CD14-positive monocyte (primary cell): Measurements from ENCODE around the gene DIRAS1. TPM values are rescaled to one million over a fixed set of nuclear protein-coding genes. Genes with fewer than 3 reads are reported as not detected.

Experiments used
- DNase-seq, 3 donors: peaks; one replicate each; pipeline ENCODE4 v3.0.0-alpha.2; 2011 to 2022
- H2AFZ ChIP-seq: 2 replicates; pipeline ENCODE4 v1.6.0; 2012; ENCODE audit warnings: mild to moderate bottlenecking, low read depth, low read length, inconsistent platforms; ENCODE audit not compliant: insufficient read depth, poor library complexity, severe bottlenecking
- H3K27ac ChIP-seq, 2 donors: 1 replicate in 1 of 2; 2 replicates in 1 of 2; pipeline ENCODE4 v1.5.1; 2012 to 2013; ENCODE audit warnings: low read length in 2 of 2, control low read depth in 1 of 2, inconsistent platforms in 1 of 2, low read depth in 1 of 2, mild to moderate bottlenecking in 1 of 2
- H3K27me3 ChIP-seq, 2 donors: one replicate each; pipeline versions ENCODE4 v1.6.0 to v1.6.1; 2011 to 2013; ENCODE audit warnings: low read length in 2 of 2; ENCODE audit not compliant: control insufficient read depth in 2 of 2, insufficient read depth in 2 of 2
- H3K36me3 ChIP-seq, 2 donors: replicated peaks in 1 of 2; 1 replicate in 1 of 2; 2 replicates in 1 of 2; pipeline versions ENCODE4 v1.5.1 to v1.6.1; 2012 to 2013; ENCODE audit warnings: low read length in 2 of 2, control low read depth in 1 of 2, inconsistent platforms in 1 of 2, mild to moderate bottlenecking in 1 of 2; ENCODE audit not compliant: insufficient read depth in 2 of 2, control insufficient read depth in 1 of 2
- H3K4me1 ChIP-seq, 2 donors: 1 replicate in 1 of 2; 2 replicates in 1 of 2; pipeline versions ENCODE4 v1.5.1 to v1.6.1; 2012 to 2013; ENCODE audit warnings: low read length in 2 of 2, control low read depth in 1 of 2, inconsistent platforms in 1 of 2, mild to moderate bottlenecking in 1 of 2, moderate library complexity in 1 of 2; ENCODE audit not compliant: insufficient read depth in 2 of 2, control insufficient read depth in 1 of 2
- H3K4me2 ChIP-seq: replicated peaks from 2 replicates; pipeline ENCODE3; 2012; ENCODE audit warnings: low read length, moderate library complexity, mild to moderate bottlenecking; ENCODE audit not compliant: poor library complexity, severe bottlenecking; ENCODE audit errors: extremely low read depth
- H3K4me3 ChIP-seq, 3 experiments: fragments of 200-600 bp in 1 of 3; sonication (generic) in 1 of 3; replicated peaks in 1 of 3; 1 replicate in 2 of 3; 2 replicates in 1 of 3; pipeline ENCODE4 v1.5.1; 2011 to 2013; ENCODE audit warnings: low read length in 3 of 3, mild to moderate bottlenecking in 3 of 3, control low read depth in 2 of 3, low read depth in 2 of 3, inconsistent platforms in 1 of 3, moderate library complexity in 1 of 3
- H3K79me2 ChIP-seq: 2 replicates; pipeline ENCODE4 v1.6.0; 2012; ENCODE audit warnings: mild to moderate bottlenecking, control low read depth, inconsistent platforms, low read length, moderate library complexity; ENCODE audit not compliant: insufficient read depth
- H3K9ac ChIP-seq: 2 replicates; pipeline ENCODE4 v1.6.0; 2017; ENCODE audit warnings: low read length, mild to moderate bottlenecking; ENCODE audit not compliant: insufficient read depth, poor library complexity, severe bottlenecking
- H3K9me3 ChIP-seq, 2 donors: replicated peaks in 1 of 2; 1 replicate in 1 of 2; 2 replicates in 1 of 2; pipeline versions ENCODE4 v1.5.1 to v1.6.1; 2012 to 2013; ENCODE audit warnings: low read length in 2 of 2, control low read depth in 1 of 2; ENCODE audit not compliant: control insufficient read depth in 1 of 2, insufficient read depth in 1 of 2
- H4K20me1 ChIP-seq: 2 replicates; pipeline ENCODE4 v1.6.0; 2012; ENCODE audit warnings: mild to moderate bottlenecking, low read length, control low read depth, moderate library complexity; ENCODE audit not compliant: insufficient read depth
- H3K27ac Mint-ChIP-seq, 7 donors: one replicate each; pipeline ENCODE4 v1.8.0; 2020; ENCODE audit warnings: mild to moderate bottlenecking in 7 of 7, mixed read lengths in 7 of 7, moderate library complexity in 6 of 7, inconsistent platforms in 2 of 7
- H3K27me3 Mint-ChIP-seq, 3 donors: one replicate each; pipeline ENCODE4 v1.8.0; 2021 to 2022; ENCODE audit warnings: low read depth in 3 of 3, mild to moderate bottlenecking in 3 of 3, mixed read lengths in 3 of 3, moderate library complexity in 3 of 3, inconsistent platforms in 1 of 3
- H3K36me3 Mint-ChIP-seq, 2 donors: one replicate each; pipeline ENCODE4 v1.8.0; 2020; ENCODE audit warnings: mixed read lengths in 2 of 2, inconsistent platforms in 1 of 2, mild to moderate bottlenecking in 1 of 2
- H3K4me1 Mint-ChIP-seq: one replicate; pipeline ENCODE4 v1.8.0; 2020; ENCODE audit warnings: mild to moderate bottlenecking, mixed read lengths
- H3K4me3 Mint-ChIP-seq, 2 donors: one replicate each; pipeline ENCODE4 v1.8.0; 2020; ENCODE audit warnings: mild to moderate bottlenecking in 2 of 2, mixed read lengths in 2 of 2, moderate library complexity in 1 of 2
- H3K9me3 Mint-ChIP-seq, 7 donors: one replicate each; pipeline ENCODE4 v1.8.0; 2020 to 2022; ENCODE audit warnings: mixed read lengths in 7 of 7, mild to moderate bottlenecking in 6 of 7, moderate library complexity in 6 of 7, inconsistent platforms in 2 of 7
- WGBS: methylation state at CpG from one replicate; pipeline ENCODE4 v1.1.5; 2013; ENCODE audit warnings: missing lambda C conversion rate; ENCODE audit not compliant: insufficient coverage; 5-methylcytosine and 5-hydroxymethylcytosine counted together
- intact Hi-C, 2 donors: fragments of 100-400 bp; cut with micrococcal nuclease; formaldehyde crosslinking; loops; one replicate each; pipeline versions ENCODE4 v1.15.0 to v1.15.1; 2023
- polyA plus RNA-seq, 3 donors: library from polyadenylated mRNA; depleted of rRNA in 1 of 3; unstranded in 2 of 3; stranded (reverse) in 1 of 3; fragments of 300-500 nt in 2 of 3; fragments of >200 nt in 1 of 3; fragmentation: Illumina TruSeq in 2 of 3; gene quantifications; 1 replicate in 2 of 3; 2 replicates in 1 of 3; pipeline ENCODE4 v1.2.3, GENCODE V29; 2012 to 2021
- TF ChIP-seq, protein P1 (sequence below): fragments of 200-600 bp; IDR thresholded peaks from one replicate; pipeline ENCODE4 v1.8.0; 2022; ENCODE audit warnings: antibody characterized with exemption, mild to moderate bottlenecking

Gene DIRAS1
- polyA plus RNA-seq, 3 donors = 0.04 TPM; not detected in 2

DNA sequence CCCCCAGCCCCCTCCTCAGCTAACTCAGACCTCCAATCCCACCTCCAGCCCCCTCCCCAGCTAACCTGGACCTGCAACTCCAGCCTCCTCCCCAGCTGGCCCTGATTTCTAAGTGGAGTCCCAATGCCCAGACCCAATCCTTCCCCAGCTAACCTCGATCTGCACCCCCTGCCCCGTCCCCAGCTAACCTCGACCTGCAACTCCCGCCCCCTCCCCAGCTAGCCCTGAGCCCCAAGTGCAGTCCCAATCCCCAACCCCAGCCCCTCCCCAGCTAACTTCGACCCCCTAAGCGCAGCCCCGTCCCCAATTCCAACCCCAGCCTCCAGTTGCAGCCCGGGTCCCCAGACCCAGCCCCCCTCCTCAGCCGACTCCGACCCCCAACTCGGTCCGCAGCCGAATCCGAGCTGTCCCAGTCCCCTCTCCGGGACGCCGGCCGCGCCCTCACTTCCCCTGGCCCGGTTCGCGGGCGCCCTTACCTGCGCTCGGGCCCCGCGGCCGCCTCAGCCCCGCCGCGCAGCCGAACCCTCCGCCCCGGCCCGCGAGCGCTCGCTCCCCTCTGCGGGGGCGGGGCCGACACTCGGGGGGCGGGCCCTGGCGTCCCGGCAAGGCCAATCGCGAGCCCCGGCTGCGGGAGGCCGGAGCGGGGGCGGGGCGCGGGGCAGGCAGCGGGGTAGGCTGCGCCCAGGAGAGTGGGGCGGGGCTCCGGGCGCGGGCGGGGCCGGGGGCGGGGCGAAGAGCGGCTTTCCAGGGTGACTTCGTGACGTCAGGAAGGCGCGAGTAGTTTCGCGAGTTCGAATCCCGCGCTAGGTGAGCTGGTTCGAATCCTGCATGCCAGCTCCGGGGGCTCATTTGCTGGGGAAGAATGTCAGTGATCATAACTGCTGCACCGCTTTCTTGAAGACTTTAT is 18.7 kb downstream of the DIRAS1 start, which contains the start of gene GNG7:
Gene GNG7, minus strand, starts transcription at position 525 of the 907 bp plus-strand sequence. CDS start 182,006 bp downstream, outside the sequence.
- H3K4me1 Mint-ChIP-seq = peaks cover 29% of the 10 kb centered on the region
- H3K9me3 ChIP-seq = no peaks in the 10 kb centered on the region
- peaks cover 8 to 9% of the 10 kb centered on the region in 2 donors for H3K4me1 ChIP-seq
- no peaks in the 10 kb centered on the region for H4K20me1 ChIP-seq
- peak within 1 kb of the TSS; percentile 75 to 82 for H3K4me3 Mint-ChIP-seq
- H3K79me2 ChIP-seq = peaks cover 7% of the 10 kb centered on the region
- peak within 1 kb of the TSS; percentile 15 to 91 (median 78) for H3K27ac Mint-ChIP-seq
- peaks cover 2 to 7% (median 3%) of the 10 kb centered on the region in 3 donors for H3K27me3 Mint-ChIP-seq
- H3K4me3 ChIP-seq = peak within 1 kb of the TSS; percentile 46 to 76 (median 51)
- no peaks in the 10 kb centered on the region for H3K36me3 Mint-ChIP-seq
- peak within 1 kb of the TSS; percentile 50 for H3K9ac ChIP-seq
- H3K27me3 ChIP-seq = no peaks in the 10 kb centered on the region
- 1% methylated on average over 70 of the region's 77 CpGs for WGBS
- H3K36me3 ChIP-seq = no peaks in the 10 kb centered on the region
- H3K27ac ChIP-seq = peak within 1 kb of the TSS in 1 of 2 donors; percentile 57
- H3K4me2 ChIP-seq = peak within 1 kb of the TSS; percentile 86
- peak within 1 kb of the TSS; percentile 70 for H2AFZ ChIP-seq
- peaks cover 0 to 2% (median 0%) of the 10 kb centered on the region in 7 donors for H3K9me3 Mint-ChIP-seq
- intact Hi-C loops = no loop called here
- TF ChIP-seq, protein P1, sequence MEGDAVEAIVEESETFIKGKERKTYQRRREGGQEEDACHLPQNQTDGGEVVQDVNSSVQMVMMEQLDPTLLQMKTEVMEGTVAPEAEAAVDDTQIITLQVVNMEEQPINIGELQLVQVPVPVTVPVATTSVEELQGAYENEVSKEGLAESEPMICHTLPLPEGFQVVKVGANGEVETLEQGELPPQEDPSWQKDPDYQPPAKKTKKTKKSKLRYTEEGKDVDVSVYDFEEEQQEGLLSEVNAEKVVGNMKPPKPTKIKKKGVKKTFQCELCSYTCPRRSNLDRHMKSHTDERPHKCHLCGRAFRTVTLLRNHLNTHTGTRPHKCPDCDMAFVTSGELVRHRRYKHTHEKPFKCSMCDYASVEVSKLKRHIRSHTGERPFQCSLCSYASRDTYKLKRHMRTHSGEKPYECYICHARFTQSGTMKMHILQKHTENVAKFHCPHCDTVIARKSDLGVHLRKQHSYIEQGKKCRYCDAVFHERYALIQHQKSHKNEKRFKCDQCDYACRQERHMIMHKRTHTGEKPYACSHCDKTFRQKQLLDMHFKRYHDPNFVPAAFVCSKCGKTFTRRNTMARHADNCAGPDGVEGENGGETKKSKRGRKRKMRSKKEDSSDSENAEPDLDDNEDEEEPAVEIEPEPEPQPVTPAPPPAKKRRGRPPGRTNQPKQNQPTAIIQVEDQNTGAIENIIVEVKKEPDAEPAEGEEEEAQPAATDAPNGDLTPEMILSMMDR = no peak
- DNase-seq = peak; percentile 82 to 92 (median 87)

DNA sequence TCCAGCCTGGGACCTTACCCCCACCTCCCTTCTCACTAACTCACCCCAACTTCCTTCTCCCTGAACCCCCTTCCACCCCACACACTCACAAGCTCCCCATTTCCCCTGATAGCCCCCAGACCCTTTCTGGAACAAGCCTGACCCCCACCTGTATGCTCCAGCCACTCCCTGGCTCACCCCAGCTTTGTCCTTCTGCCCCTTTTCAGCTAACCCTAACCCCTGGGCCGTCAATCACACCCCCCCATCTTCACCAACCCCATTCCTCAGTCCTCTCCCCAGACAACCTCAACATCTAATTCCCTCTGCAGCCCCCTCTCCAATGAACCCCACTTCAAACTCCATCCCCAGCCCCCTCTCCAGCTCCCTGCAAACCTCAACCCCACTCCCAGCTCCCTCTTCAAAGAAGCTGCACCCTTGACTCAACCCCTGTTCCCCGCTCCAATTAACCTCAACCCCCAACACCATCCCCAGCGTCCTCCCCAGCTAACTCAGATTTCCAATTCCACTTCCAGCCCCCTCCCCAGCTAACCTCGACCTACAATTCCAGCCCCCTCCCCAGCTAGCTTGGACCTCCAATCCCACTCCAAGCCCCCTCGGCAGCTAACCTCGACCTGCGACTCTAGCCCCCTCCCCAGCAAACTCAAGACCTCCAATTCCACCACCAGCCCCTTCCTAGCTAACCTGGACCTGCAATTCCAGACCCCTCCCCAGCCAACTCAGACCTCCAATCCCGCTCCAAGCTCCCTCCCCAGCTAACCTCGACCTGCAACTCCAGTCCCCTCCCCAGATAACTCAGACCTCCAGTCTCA is 19.6 kb downstream of the DIRAS1 start:
- H2AFZ ChIP-seq = peak overlapping the region; percentile 70
- intact Hi-C loops = no loop called here
- no peaks in the 10 kb centered on the region for H3K27me3 ChIP-seq
- no peaks in the 10 kb centered on the region for H3K9me3 ChIP-seq
- Mint-ChIP-seq H3K4me3 (peak overlapping the region; percentile 75 to 82), H3K4me1 (peaks cover 29% of the 10 kb centered on the region), H3K36me3 (no peaks in the 10 kb centered on the region), H3K27me3 (peaks cover 3 to 7% (median 6%) of the 10 kb centered on the region in 3 donors), H3K27ac (peak overlapping the region in 4 of 7 donors; percentile 21 to 83 (median 60)), H3K9me3 (no peaks in the 10 kb centered on the region)
- H3K79me2 ChIP-seq = peaks cover 7% of the 10 kb centered on the region
- H3K4me2 ChIP-seq = peak overlapping the region; percentile 86
- 8% methylated on average over 9 of the region's 9 CpGs for WGBS
- DNase-seq = peak in 1 of 3 donors; percentile 4
- peaks cover 8 to 9% of the 10 kb centered on the region in 2 donors for H3K4me1 ChIP-seq
- H3K9ac ChIP-seq = no peak overlapping the region
- TF ChIP-seq, protein P1 = no peak
- H4K20me1 ChIP-seq = no peaks in the 10 kb centered on the region
- peak overlapping the region in 2 of 3 experiments; percentile 51 to 76 for H3K4me3 ChIP-seq
- no peak overlapping the region for H3K27ac ChIP-seq
- H3K36me3 ChIP-seq = no peaks in the 10 kb centered on the region
